B cell (primary cell): ENCODE measurements around the gene EPN1.

Source experiments
- EZH2 ChIP-seq: IDR thresholded peaks from 2 replicates; pipeline ENCODE4 v1.6.1; 2012; ENCODE audit warnings: borderline replicate concordance, low read depth, mild to moderate bottlenecking, moderate library complexity, low read length; ENCODE audit not compliant: insufficient read depth, poor library complexity, severe bottlenecking
- TF ChIP-seq, protein P1 (sequence below): fragments of 200-600 bp; IDR thresholded peaks from one replicate; pipeline ENCODE4 v1.8.0; 2022; ENCODE audit warnings: antibody characterized with exemption, mild to moderate bottlenecking

DNA sequence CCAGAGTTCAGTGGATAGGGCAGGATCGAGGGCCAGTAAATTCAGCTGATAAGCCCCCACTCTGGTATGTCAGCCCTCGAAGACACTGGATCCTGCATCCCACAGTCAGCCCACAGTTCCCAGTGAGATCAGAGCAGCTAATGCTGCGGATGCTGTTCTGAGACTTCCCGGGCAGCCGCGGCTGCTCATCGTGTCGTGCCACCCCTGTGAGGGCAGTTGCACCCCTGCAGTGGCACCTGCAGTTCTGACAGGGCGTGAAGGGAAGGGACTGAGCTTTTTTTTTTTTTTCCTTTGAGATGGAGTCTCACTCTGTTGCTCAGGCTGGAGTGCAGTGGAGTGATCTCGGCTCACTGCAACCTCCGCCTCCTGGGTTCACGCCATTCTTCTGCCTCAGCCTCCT, 7.5 kb upstream of the EPN1 start:
- TF ChIP-seq, protein P1, sequence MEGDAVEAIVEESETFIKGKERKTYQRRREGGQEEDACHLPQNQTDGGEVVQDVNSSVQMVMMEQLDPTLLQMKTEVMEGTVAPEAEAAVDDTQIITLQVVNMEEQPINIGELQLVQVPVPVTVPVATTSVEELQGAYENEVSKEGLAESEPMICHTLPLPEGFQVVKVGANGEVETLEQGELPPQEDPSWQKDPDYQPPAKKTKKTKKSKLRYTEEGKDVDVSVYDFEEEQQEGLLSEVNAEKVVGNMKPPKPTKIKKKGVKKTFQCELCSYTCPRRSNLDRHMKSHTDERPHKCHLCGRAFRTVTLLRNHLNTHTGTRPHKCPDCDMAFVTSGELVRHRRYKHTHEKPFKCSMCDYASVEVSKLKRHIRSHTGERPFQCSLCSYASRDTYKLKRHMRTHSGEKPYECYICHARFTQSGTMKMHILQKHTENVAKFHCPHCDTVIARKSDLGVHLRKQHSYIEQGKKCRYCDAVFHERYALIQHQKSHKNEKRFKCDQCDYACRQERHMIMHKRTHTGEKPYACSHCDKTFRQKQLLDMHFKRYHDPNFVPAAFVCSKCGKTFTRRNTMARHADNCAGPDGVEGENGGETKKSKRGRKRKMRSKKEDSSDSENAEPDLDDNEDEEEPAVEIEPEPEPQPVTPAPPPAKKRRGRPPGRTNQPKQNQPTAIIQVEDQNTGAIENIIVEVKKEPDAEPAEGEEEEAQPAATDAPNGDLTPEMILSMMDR: no peak
- TF ChIP-seq EZH2: no peak
